GM18517 (cell line): ENCODE results near the gene UBE2L3.
"Not testable (repeated sequence)": the region's sequence is repeated elsewhere in the genome, so short reads cannot be mapped to it uniquely, and the experiment has no call there.

ENCODE experiments used
- ATAC-seq: cut with Tn5 transposase; IDR thresholded peaks from one replicate; pipeline ENCODE4 v1.9.1; 2021; ENCODE audit warnings: mild to moderate bottlenecking, moderate library complexity; ENCODE audit not compliant: unreplicated experiment

Gene UBE2L3

DNA sequence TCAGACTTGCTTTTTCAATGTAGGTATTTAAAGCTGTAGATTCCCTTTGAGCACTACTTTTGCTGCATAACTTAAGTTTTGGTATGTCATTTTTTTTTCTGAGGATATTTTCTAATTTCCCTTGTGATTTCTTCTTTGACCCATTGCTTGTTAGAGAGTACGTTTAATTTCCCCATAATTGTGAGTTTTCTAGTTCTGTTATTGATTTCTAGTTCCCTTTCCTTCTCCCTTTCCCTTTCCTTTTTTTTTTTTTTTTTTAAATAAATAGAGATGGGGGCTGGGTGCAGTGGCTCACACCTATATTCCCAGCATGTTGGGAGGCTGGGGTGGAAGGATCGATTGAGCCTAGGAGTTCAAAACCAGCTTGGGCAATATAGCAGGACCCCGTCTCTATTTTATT lies 30.8 kb downstream of the UBE2L3 start:
- no peak for ATAC-seq

DNA sequence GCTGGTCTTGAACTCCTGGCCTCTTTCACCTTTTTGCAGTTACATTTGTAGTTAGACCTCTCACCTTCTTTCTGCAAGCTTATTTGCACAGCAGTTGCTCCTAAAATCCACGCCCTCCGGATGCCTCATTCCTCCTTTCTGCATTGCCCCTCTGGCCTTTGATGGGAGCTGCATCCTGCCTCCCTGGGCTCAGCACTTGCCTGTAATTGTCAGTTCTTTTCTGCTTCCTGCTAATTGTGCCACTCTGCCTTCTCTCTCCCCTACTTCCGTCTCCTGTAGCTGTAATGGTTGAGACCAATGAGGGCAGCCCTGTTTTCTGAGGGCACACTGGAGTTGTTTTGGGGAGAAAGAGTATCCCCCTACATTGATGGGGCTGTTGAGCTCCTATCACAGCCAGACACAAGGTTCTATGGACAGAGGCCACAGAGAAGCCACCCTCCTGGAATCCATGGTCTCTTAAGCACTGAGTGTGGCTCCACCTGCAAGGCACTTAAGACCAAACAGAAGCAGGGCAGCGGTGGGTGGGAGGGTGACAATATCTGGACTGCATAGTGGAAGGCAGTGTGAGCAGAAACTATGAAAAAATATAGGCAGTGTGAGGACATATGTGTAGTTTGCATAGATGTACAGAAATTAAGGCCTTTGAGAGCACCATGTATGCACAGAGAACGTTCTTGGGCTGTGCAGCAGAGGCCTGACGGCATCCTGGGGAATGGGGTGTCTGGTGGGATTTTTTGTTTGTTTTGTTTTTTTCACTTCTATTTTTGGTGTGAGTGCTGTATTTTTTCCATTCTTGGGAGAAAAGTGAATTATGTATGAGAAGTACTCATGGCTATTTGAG lies 31.8 kb downstream of the UBE2L3 start:
- no peak for ATAC-seq

DNA sequence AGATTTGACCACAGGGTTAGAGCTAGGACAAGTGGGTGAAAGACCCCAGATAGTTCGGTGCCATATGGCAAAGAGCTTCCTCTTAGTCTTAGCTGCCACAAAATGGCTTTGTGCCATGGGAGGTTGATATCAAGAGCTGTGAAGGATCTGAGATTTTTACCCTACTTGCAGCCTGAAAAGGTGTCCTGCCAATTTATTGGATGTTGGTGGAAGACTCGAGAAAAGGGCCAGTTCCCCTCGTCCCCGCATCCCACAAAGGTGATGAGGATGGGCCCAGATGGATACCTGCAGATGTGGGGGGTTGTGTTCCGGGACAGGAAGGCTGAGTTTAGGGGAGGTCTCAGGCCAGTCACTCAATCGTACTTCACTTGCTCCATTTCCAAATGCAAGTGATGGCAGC lies 35.1 kb downstream of the UBE2L3 start:
- no peak for ATAC-seq

DNA sequence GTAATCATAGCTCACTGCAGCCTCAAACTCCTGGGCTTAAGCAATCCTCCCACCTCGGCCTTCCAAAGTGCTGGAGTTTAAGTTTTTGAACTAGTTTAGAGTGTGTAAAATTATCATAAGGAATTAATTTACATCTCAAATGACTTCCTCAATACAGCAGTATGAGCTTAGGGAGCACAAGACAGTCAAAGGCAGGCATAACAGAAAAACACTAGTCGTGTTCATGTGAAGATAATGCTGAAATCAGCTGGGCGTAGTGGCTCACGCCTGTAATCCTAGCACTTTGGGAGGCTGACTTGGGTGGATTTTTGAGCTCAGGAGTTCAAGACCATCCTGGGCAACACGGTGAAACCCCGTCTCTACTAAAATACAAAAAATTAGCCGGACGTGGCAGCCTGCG lies 36.5 kb downstream of the UBE2L3 start:
- no peak for ATAC-seq

DNA sequence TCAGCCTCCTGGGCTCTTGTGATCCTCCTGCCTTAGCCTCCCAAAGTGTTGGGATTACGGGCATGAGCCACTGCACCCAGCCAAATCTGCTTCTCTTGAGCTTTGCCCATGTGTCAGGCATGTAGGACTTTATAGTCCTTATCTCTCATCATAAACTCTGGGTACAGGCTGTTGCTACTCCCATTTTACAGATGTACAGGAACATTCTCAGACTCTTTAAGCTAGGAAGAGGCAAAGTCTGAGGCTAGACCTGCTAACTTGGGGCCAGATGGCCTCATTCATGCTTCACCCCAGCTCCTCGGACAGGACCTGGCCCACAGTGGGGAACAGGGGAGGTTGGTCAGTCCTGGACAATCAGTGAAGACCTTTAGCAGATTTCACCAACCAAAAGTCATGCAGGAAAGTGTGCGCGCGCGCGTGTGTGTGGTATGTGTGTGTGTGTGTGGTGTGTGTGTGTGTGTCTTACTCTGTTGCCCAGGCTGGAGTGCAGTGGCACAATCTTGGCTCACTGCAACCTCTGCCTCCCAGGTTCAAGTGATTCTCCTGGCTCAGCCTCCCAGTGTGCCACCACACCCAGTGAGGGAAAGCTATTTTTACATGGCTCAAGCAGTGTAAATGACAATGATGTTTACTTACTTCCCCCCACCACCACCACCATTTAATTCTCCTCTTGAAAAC lies 38.5 kb downstream of the UBE2L3 start:
- no peak for ATAC-seq

DNA sequence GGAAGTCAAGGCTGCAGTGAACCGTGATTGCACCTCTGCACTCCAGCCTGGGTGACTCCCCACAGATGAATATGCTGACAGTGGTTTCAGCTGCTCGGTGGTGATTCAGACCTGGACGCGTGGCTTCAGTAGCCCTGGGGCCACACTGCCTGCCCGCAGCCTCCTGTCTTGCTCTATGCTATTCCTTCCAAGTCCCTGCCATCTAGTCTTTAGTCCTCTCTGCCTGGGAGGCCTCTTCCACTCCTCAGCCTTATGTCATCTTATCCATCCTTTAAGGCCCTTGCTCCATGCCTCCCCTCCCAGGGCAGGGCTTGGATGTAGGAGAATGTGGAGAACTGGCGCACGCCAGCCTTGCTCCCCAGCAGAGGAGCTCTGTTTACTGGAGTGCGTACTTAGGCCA lies 39.3 kb downstream of the UBE2L3 start:
- no peak for ATAC-seq

DNA sequence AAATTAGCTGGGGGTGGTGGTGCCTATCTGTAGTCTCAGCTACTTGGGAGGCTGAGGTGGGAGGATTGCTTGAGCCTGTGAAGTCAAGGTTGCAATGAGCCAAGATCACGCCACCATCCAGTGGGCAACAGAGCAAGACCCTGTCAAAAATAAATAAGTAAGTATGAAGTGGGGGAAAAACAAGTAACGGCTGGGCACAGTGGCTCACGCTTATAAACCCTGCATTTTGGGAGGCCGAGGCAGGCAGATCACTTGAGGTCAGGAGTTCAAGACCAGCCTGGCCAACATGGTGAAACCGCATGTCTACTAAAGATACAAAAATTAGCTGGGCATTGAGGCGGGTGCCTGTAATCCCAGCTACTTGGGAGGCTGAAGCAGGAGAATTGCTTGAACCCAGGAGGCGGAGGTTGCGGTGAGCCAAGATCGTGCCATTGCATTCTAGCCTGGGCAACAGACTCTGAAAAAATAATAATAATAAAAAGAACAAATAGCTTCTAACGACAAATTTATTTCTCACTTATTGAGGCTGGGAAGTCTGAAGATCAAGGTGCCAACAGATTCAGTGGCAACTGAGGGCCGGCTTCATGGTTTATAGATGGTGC lies 42.1 kb downstream of the UBE2L3 start:
- ATAC-seq, result not testable (repeated sequence)

DNA sequence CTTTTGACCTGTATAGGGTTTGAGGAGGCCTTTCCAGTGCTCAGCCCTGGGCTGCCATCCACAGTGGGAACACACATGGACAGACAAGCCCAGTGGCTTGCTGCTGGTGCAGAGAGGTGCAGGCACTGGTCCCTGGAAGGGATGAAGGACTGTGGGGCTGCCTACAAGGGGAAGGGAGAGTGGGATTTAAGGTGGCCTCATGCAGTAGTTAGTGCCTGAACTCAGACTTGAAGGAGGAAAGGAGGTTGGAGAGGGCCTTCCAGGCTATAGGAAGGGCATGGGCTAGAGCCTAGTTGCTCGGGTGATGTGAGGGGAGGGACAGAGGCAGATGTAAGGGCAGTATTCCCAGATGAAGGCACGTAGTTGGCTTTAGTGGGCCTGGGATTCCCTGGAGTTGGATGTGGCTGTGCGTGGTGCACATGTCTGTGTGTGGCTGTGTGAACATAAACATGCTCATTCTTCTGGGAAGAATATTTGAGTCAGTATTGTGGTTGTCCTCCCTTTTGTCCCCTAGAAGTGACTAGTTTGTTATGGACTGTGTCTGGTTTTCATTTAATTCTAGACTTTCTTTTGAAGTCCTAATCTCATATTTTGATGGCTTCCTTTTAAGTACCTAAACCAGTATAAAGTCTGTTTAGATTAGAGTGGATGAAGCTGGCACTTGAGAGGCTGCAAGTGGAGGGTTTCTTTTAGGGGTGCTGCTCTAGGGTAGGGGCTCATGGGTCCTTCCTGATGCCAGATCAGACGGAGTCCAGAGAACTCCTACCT lies 43.9 kb downstream of the UBE2L3 start:
- ATAC-seq, result no peak

DNA sequence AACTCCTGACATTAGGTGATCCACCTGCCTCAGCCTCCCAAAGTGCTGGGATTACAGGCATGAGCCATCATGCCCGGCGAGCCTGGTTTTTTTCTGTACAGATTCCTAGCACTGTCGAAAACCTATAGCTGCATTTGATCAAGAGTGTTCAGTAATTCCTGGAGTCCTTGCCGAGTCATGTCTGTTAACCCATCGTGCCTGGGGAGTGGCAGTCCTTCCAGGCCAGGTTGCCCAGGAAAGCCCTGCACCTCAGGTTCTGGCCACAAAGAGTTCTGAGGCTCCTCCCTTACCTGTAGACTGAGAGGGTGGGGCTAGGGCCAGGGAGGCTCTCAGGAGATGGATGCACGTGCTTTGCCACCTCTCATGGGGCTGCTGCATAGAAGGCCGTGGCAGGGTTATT lies 45.3 kb downstream of the UBE2L3 start:
- no peak for ATAC-seq

DNA sequence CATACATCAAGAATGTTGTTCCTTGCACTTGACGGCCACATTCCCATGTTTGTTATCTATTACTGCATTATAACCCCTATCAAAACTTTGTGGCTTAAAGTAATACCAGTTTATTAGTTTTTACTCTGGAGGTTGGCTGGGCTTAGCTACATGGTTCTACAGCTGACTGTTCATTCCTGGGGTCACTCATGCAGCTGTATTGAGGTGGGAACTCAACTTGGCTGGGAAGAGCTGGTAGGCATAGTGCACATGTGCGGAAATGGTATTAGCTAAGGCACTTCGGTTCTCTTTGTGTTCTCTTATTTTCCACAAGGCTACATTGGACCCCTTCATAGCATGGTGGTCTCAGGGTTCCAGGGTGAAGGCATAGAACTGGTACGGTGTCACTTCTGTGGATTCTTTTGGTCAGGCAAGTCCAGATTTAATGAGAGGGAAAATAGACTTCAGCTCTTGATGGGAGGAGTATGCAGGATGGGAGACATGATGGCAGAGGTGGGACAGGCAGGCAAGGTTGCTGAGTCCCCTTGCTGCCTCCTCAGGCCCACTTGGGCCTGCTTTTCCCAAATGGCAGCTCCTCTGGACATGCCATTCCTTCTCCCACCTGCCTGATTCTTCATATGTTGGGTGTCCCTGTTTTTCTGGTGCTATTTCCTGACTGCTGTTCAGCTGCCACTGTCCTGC lies 46.2 kb downstream of the UBE2L3 start:
- ATAC-seq, result no peak

DNA sequence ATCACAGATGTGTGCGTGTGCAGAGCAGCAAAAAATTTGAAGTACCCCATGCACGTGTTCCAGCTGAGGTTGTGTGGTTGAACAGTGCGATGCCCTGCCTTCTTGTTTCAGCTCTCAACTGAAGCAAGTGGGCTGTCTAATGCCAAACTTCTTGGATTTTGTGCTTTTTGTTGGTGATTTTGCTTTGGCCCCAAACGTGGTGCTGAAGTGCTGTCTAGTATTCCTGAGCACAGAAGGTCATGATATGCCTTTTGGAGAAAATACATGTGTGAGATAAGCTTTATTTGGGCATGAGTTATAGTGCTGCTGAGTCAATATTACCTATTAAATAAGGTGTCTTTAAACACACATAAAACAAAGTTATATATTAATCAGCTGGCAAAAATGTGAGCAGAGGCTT lies 48.2 kb downstream of the UBE2L3 start:
- no peak for ATAC-seq

DNA sequence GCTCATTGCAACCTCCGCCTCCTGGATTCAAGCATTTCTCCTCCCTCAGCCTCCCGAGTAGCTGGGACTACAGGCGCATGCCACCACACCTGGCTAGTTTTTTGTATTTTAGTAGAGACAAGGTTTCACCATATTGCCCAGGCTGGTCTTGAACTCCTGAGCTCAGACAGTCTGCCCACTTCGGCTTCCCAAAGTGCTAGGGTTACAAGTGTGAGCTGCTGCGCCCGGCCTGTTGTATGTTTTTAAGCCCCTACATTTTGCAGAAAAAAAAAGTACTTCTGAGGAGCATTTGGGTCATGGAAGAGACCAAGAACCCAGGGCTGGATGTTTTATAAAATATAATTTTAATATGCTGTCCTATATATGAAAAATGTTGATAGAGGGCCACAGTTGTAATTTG lies 49.8 kb downstream of the UBE2L3 start:
- ATAC-seq, result not testable (repeated sequence)

DNA sequence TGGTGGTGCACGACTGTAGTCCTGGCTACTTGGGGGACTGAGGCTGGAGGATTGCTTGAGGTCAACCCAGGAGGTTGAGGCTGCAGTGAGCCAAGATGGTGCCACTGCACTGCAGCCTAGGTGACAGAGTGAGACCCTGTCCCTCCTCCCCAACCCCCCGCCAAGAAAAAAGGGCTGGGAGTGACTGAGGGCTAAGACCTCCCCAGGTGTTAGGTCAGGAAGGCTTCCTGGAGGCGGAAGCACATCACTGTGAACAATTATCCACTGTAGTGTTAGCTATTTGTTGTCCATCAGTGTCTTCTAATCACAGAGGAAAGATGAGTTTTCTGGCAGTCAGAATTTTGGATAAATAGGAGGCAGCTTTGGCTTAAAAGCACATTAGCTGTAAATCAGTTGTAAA lies 53.5 kb downstream of the UBE2L3 start:
- ATAC-seq, result no peak

DNA sequence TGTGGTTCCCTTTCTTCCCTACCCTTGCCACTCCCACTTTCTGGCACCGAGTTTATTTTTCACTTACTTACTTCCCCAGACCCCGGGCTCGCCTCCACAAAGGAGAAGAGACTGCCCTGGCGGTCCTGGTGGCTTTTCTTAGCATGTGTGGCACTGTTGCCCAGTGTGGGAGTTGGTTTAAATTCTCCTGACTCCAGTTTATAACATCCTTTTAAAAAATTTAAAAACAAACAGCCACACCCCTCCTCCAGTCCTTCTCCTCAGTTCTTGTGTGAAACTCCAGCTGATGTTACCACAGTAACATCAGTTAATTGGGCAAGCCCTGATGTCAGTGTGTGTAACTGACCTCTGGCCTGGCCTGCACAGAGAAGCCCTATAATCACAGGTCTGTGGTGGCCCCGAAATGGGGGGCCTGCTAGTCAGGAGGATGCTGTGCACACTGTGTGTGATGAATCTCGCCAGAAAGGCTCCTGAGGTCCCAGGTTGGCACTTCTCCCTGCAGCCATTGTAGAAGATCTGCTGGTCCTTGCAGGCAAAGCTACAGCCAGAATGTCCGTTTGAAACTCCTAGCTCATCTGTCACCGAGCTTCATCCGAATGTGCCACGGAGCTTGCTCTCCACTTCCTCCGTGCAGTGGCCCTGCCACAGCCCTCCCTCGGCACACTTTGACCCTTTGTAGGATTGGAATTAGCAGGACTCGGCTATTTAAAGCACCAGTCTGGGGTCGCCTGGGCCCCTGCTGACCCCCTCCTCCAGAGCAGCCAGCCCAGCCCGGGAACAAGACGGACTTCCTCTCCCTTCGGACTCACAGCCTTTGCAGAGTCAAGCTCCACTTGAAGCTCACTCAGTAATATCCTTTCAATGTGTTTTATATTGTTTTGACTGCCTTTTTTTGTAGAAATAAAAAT lies 54.8 kb downstream of the UBE2L3 start:
- no peak for ATAC-seq

DNA sequence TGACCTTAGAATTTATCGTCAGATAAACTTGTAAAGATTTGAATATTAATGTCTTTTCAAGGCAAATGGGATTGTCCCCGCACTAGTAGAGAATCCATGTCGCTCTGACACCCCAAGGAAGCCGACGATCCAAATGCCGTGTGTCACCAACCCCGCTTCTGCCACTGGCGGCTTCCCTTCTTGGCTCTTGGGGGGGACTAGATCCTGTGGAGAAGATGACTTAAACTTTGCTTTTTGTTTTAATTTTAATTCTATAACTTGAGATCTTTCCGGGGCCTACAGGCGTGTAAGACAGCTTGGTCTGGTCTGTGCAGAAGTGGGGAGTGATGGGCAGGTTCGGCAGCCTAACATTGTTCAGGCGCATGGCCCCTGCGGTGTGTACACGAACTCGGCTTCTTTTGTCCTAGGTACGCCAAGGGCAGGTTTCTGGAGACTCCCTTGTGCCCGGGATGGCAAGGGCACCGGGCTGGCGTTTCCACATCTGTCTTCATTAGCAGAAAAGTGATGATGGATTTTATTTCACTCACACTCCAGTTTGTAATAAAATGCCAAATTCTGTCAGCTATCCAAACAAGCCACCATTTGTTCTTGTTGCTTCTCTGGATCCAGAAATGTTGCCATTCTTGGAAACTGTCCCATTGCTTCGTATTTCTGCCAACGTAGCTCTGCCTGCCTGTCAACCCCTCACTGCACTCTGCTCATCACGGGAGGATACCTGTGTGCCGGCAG lies 55.6 kb downstream of the UBE2L3 start:
- no peak for ATAC-seq

DNA sequence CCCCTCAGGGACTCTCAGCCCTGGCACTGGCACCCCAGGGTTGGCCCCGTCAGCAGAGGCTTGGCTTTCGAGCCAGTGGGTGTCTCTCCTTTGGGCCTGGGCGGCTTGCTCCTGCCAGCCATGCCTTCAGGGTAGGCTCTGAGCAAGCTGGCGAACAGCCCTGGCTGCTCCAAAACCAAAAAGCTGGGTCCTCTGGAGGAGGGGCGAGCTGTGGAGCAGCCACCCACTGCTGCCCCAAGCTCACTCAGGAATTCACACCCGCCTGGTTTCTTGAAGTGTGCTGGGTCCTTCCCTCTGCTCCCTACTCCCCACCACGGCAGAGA lies 56.1 kb downstream of the UBE2L3 start:
- no peak for ATAC-seq

DNA sequence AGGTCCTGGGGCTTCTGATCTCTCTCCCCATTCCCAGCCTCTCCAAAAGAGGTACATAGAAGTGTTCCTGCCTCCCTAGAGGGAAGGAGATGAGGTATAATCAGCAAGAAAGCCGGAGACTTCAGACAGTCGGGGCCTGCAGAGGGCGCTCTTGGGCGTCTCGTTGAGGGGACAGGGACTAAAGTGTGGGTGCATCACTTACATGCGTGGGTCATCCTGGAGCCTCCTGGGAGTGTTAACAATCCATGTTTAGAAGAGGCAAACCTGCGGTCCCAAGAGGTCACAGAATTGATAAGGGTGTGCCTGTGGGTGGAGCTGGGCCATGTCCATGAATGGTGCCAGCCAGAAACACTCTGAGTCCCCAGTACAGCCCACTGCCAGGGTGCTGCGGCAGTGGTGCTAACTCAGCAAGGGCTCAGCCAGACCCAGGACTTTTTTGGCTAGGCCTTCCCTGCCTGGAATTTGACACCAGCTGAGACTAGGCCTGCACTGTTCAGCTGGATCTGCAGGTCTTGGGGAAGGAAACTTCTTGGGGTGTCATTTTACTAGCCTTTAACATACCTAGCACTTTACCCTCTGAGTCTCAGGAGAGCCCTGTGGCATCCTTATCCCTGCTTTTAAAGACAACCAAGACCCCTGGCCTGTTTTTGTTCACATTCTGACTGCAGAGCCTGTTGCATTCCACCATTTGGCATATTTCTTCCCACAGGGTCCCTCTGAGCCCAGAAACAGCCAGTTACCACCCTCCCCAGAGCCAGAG lies 56.8 kb downstream of the UBE2L3 start:
- no peak for ATAC-seq
